HL-60 (cell line): ENCODE measurements around the gene CALML6.
A peak's percentile ranks its signal among the peaks of the same experiment; 100 is the strongest.

ENCODE experiments used
- CTCF ChIP-seq: IDR thresholded peaks from one replicate; pipeline ENCODE4 v1.5.1; 2011; ENCODE audit warnings: low read length, control low read depth, inconsistent platforms; ENCODE audit not compliant: insufficient read depth
- GABPA ChIP-seq: IDR thresholded peaks from 2 replicates; pipeline ENCODE4 v1.6.1; 2012; ENCODE audit warnings: low read depth
- POLR2AphosphoS5 ChIP-seq: IDR thresholded peaks from 2 replicates; pipeline ENCODE4 v1.6.1; 2012; ENCODE audit warnings: low read depth
- REST ChIP-seq: IDR thresholded peaks from 2 replicates; pipeline ENCODE4 v1.6.1; 2012; ENCODE audit warnings: low read depth; ENCODE audit not compliant: insufficient replicate concordance
- SPI1 ChIP-seq: IDR thresholded peaks from 2 replicates; pipeline ENCODE4 v1.6.1; 2012; ENCODE audit warnings: low read depth, mild to moderate bottlenecking, borderline replicate concordance

GRCh38 chr1:1943834-1944570 lies 28.9 kb downstream of the CALML6 start:
- peak; percentile 71 for TF ChIP-seq CTCF
- peak; percentile 89 for TF ChIP-seq REST
- TF ChIP-seq SPI1: no peak
- no peak for TF ChIP-seq POLR2AphosphoS5
- TF ChIP-seq GABPA: no peak
